ENCODE measurements around the gene GRHL1. TPM values are rescaled to one million over a fixed set of nuclear protein-coding genes. Genes with fewer than 3 reads are reported as not detected.

Gene GRHL1
- total RNA-seq, 1 experiment from 2014 or later: 11.6 TPM

- TF ChIP-seq, protein P1, sequence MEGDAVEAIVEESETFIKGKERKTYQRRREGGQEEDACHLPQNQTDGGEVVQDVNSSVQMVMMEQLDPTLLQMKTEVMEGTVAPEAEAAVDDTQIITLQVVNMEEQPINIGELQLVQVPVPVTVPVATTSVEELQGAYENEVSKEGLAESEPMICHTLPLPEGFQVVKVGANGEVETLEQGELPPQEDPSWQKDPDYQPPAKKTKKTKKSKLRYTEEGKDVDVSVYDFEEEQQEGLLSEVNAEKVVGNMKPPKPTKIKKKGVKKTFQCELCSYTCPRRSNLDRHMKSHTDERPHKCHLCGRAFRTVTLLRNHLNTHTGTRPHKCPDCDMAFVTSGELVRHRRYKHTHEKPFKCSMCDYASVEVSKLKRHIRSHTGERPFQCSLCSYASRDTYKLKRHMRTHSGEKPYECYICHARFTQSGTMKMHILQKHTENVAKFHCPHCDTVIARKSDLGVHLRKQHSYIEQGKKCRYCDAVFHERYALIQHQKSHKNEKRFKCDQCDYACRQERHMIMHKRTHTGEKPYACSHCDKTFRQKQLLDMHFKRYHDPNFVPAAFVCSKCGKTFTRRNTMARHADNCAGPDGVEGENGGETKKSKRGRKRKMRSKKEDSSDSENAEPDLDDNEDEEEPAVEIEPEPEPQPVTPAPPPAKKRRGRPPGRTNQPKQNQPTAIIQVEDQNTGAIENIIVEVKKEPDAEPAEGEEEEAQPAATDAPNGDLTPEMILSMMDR (IDR thresholded peaks at IDR 0.05; ENCODE audit: insufficient read depth in 1 of 2, low read depth in 1 of 2, low read length in 1 of 2, severe bottlenecking in 1 of 2, unreplicated experiment in 1 of 2): no peak
- Mint-ChIP-seq H3K27ac (ENCODE audit: unreplicated experiment) (no peak overlapping the region), H3K4me1 (ENCODE audit: low read depth, unreplicated experiment) (no peaks in the 10 kb centered on the region), H3K27me3 (ENCODE audit: insufficient read depth, unreplicated experiment) (no peaks in the 10 kb centered on the region), H3K9me3 (ENCODE audit: unreplicated experiment) (no peaks in the 10 kb centered on the region), H3K36me3 (ENCODE audit: insufficient read depth, unreplicated experiment) (peaks cover 6% of the 10 kb centered on the region), H3K4me3 (ENCODE audit: unreplicated experiment) (no peak overlapping the region)
- Histone ChIP-seq H3K4me3 (ENCODE audit: low read depth, low read length) (no peak overlapping the region), H3K4me1 (no peaks in the 10 kb centered on the region), H3K36me3 (ENCODE audit: control insufficient read depth, insufficient read depth, low read length) (no peaks in the 10 kb centered on the region), H3K9me3 (no peaks in the 10 kb centered on the region), H3K27me3 (replicated peaks; ENCODE audit: control insufficient read depth, insufficient read depth, low read length) (no peaks in the 10 kb centered on the region)
- no TSS peak for BruUV-seq (replicated peaks)
- intact Hi-C loops (cut with micrococcal nuclease; ENCODE audit: unreplicated experiment): no loop called here
- ChIA-PET CTCF (no interaction called here), POLR2A (no interaction called here)
- no peak for DNase-seq
These were observed 29.0 kb downstream of the GRHL1 start for GRCh38 chr2:9980520-9980919.

- H3K9me3 Mint-ChIP-seq (ENCODE audit: unreplicated experiment): no peaks in the 10 kb centered on the region
- intact Hi-C loops (cut with micrococcal nuclease; ENCODE audit: unreplicated experiment): no loop called here
- H3K27me3 Mint-ChIP-seq (ENCODE audit: insufficient read depth, unreplicated experiment): no peaks in the 10 kb centered on the region
- ChIA-PET POLR2A (no interaction called here), CTCF (no interaction called here)
- Histone ChIP-seq H3K4me1 (no peaks in the 10 kb centered on the region), H3K36me3 (ENCODE audit: control insufficient read depth, insufficient read depth, low read length) (no peaks in the 10 kb centered on the region), H3K9me3 (no peaks in the 10 kb centered on the region), H3K27me3 (replicated peaks; ENCODE audit: control insufficient read depth, insufficient read depth, low read length) (no peaks in the 10 kb centered on the region), H3K4me3 (ENCODE audit: low read depth, low read length) (no peak overlapping the region)
- TF ChIP-seq, protein P1 (IDR thresholded peaks at IDR 0.05; ENCODE audit: insufficient read depth in 1 of 2, low read depth in 1 of 2, low read length in 1 of 2, severe bottlenecking in 1 of 2, unreplicated experiment in 1 of 2): no peak
- no peak for DNase-seq
- BruUV-seq (replicated peaks): no TSS peak
- H3K4me3 Mint-ChIP-seq (ENCODE audit: unreplicated experiment): no peak overlapping the region
- no peaks in the 10 kb centered on the region for H3K4me1 Mint-ChIP-seq (ENCODE audit: low read depth, unreplicated experiment)
- H3K27ac Mint-ChIP-seq (ENCODE audit: unreplicated experiment): no peak overlapping the region
- H3K36me3 Mint-ChIP-seq (ENCODE audit: insufficient read depth, unreplicated experiment): peaks cover 2% of the 10 kb centered on the region
These were observed 30.2 kb downstream of the GRHL1 start for GRCh38 chr2:9981655-9982054.

GRCh38 chr2:9982248-9982647, 30.8 kb downstream of the GRHL1 start:
- TF ChIP-seq, protein P1 (IDR thresholded peaks at IDR 0.05; ENCODE audit: insufficient read depth in 1 of 2, low read depth in 1 of 2, low read length in 1 of 2, severe bottlenecking in 1 of 2, unreplicated experiment in 1 of 2): no peak
- no peak for DNase-seq
- Histone ChIP-seq H3K9me3 (no peaks in the 10 kb centered on the region), H3K36me3 (ENCODE audit: control insufficient read depth, insufficient read depth, low read length) (no peaks in the 10 kb centered on the region), H3K4me3 (ENCODE audit: low read depth, low read length) (no peak overlapping the region), H3K27me3 (replicated peaks; ENCODE audit: control insufficient read depth, insufficient read depth, low read length) (no peaks in the 10 kb centered on the region), H3K4me1 (no peaks in the 10 kb centered on the region)
- no TSS peak for BruUV-seq (replicated peaks)
- Mint-ChIP-seq H3K9me3 (ENCODE audit: unreplicated experiment) (no peaks in the 10 kb centered on the region), H3K27me3 (ENCODE audit: insufficient read depth, unreplicated experiment) (no peaks in the 10 kb centered on the region), H3K4me3 (ENCODE audit: unreplicated experiment) (no peak overlapping the region), H3K4me1 (ENCODE audit: low read depth, unreplicated experiment) (no peaks in the 10 kb centered on the region), H3K27ac (ENCODE audit: unreplicated experiment) (no peak overlapping the region), H3K36me3 (ENCODE audit: insufficient read depth, unreplicated experiment) (no peaks in the 10 kb centered on the region)
- POLR2A ChIA-PET: no interaction called here
- intact Hi-C loops (cut with micrococcal nuclease; ENCODE audit: unreplicated experiment): no loop called here
- CTCF ChIA-PET: no interaction called here

Data from Caco-2 (cell line).